Measurements from ENCODE around the gene DPEP2NB. TPM values are rescaled to one million over a fixed set of nuclear protein-coding genes. Genes with fewer than 3 reads are reported as not detected.

DPEP2NB gene
- total RNA-seq, 1 donor from 2014 or later, result not detected

DNA sequence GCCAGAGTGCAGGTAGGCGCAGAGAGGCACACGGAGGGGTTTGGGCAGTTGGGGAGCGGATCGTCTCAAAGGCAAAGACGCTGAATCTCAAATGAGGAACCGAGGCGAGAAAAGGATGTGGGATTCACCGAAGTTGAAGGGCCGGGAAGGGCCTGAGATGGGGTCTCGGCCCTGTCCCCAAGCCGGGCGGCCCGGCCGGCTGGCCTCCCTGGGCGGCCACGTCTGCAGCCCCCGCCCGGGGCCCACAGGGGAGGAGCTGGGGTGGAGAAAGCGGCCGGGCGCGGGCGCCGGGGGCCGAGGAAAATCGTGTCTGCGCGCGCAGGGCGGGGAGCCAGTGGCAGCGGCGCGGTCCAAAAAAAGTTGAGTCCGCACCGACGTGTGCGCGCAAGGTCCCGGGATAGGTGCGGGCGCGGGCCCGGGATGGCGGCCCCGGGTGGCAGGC is 47.7 kb downstream of the DPEP2NB start:
- H3K4me3 Mint-ChIP-seq, result peak overlapping the region; percentile 89
- H3K9me3 Mint-ChIP-seq, result no peaks in the 10 kb centered on the region
- Histone ChIP-seq H3K4me1 (peaks cover 14% of the 10 kb centered on the region), H3K9me3 (ENCODE audit: low read depth) (no peaks in the 10 kb centered on the region), H3K36me3 (no peaks in the 10 kb centered on the region), H3K27me3 (peaks cover 20% of the 10 kb centered on the region), H3K9ac (peak overlapping the region; percentile 16), H3F3A (ENCODE audit: low read depth) (peaks cover 24% of the 10 kb centered on the region), H4K20me1 (ENCODE audit: low read depth) (peaks cover 5% of the 10 kb centered on the region), H3K79me2 (ENCODE audit: low read depth) (no peaks in the 10 kb centered on the region), H3K4me2 (peak overlapping the region; percentile 86), H3K27ac (no peak overlapping the region), H2AFZ (replicated peaks) (peak overlapping the region; percentile 67), H3K4me3 (peak overlapping the region; percentile 55)
- H3K4me1 Mint-ChIP-seq, result peaks cover 18% of the 10 kb centered on the region
- TF ChIP-seq EZH2 (IDR thresholded peaks at IDR 0.05) (no peak), EZH2phosphoT487 (IDR thresholded peaks at IDR 0.05) (no peak)
- TF ChIP-seq, protein P1, sequence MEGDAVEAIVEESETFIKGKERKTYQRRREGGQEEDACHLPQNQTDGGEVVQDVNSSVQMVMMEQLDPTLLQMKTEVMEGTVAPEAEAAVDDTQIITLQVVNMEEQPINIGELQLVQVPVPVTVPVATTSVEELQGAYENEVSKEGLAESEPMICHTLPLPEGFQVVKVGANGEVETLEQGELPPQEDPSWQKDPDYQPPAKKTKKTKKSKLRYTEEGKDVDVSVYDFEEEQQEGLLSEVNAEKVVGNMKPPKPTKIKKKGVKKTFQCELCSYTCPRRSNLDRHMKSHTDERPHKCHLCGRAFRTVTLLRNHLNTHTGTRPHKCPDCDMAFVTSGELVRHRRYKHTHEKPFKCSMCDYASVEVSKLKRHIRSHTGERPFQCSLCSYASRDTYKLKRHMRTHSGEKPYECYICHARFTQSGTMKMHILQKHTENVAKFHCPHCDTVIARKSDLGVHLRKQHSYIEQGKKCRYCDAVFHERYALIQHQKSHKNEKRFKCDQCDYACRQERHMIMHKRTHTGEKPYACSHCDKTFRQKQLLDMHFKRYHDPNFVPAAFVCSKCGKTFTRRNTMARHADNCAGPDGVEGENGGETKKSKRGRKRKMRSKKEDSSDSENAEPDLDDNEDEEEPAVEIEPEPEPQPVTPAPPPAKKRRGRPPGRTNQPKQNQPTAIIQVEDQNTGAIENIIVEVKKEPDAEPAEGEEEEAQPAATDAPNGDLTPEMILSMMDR (IDR thresholded peaks at IDR 0.05), result no peak
- no peak overlapping the region for H3K27ac Mint-ChIP-seq
- H3K27me3 Mint-ChIP-seq (ENCODE audit: insufficient read depth, low read depth), result peaks cover 21% of the 10 kb centered on the region
- no peaks in the 10 kb centered on the region for H3K36me3 Mint-ChIP-seq
- peak; percentile 65 for DNase-seq (ENCODE audit: low spot score)

DNA sequence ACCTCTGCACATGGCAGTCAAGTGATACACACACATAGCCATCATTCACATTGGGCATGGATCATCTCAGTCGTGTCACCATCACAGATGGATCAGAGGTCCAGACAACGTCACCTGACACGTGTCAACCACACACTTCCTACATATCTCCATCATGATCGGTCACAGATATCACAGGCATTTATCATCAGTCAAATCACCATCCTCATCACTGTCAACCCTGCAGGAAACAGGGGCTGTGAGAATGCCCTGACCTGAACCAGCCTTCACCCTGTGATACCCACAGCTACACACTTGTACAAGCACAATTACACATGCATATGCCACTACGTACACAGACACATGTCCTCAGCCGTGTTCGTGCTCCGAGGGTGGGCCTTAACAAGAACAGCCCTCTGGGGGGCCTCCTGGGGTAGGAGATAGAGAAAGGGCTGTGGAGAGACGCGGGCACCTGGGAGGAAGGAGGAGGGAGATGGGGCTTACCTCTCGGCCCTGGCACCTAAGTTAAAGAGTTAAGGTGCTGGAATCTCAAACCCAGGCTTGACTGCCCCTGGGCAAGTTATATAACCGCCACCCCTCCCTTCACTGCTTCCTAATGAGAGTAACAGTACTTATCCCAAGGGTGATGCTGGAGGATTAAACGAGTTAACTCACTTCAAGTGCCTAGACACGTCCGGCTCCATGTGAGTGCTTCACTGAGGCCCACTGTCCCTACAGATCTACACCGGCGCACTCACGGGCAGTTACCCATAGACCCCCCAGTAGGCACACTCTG is 48.3 kb downstream of the DPEP2NB start:
- H3K27me3 Mint-ChIP-seq (ENCODE audit: insufficient read depth, low read depth), result peaks cover 17% of the 10 kb centered on the region
- peaks cover 5% of the 10 kb centered on the region for H4K20me1 ChIP-seq (ENCODE audit: low read depth)

DNA sequence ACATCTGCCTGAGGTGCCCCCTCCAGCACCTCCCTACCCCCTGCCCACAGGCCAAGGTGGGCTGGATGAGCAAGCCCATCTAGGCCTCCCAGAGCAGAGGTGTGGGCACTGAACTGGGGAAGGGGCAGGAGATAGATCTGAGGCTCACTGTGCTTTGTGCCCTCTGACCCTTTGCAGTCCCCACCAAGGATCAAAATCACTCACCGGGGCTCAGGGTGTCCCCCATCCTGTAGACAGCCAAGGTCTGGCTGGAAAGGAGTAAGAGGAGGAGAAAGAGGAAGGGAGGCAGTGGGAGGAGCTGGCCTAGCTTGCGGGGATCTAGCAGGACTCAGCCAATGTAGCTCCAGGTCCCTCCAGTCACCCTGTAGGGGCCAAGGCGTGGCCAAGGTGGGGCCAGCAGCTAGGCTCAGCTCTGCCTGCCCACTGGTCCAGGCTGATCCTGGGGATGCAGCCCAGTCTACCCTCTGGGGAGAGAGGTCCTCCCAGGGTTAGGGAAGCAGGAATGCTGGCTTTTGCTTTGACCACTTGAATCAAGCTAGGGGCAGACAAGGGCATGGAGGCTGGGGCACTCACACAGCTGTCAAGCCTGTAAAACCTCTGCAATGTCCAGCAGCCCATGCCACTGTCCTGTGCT is 49.0 kb downstream of the DPEP2NB start:
- Mint-ChIP-seq H3K36me3 (no peaks in the 10 kb centered on the region), H3K27me3 (ENCODE audit: insufficient read depth, low read depth) (peaks cover 17% of the 10 kb centered on the region), H3K9me3 (no peaks in the 10 kb centered on the region), H3K4me1 (peaks cover 18% of the 10 kb centered on the region), H3K4me3 (peak overlapping the region; percentile 89), H3K27ac (no peak overlapping the region)
- Histone ChIP-seq H3F3A (ENCODE audit: low read depth) (peaks cover 24% of the 10 kb centered on the region), H3K27me3 (peaks cover 20% of the 10 kb centered on the region), H3K79me2 (ENCODE audit: low read depth) (no peaks in the 10 kb centered on the region), H3K4me3 (no peak overlapping the region), H3K4me2 (peak overlapping the region; percentile 86), H3K9me3 (ENCODE audit: low read depth) (no peaks in the 10 kb centered on the region), H2AFZ (replicated peaks) (no peak overlapping the region), H3K9ac (no peak overlapping the region), H3K36me3 (no peaks in the 10 kb centered on the region), H4K20me1 (ENCODE audit: low read depth) (peaks cover 5% of the 10 kb centered on the region), H3K27ac (no peak overlapping the region), H3K4me1 (peaks cover 14% of the 10 kb centered on the region)
- TF ChIP-seq EZH2 (IDR thresholded peaks at IDR 0.05) (no peak), EZH2phosphoT487 (IDR thresholded peaks at IDR 0.05) (no peak)
- TF ChIP-seq, protein P1 (IDR thresholded peaks at IDR 0.05), result no peak
- peak; percentile 31 for DNase-seq (ENCODE audit: low spot score)

More for the DNA sequence above, 48.3 kb downstream of the DPEP2NB start:
- H3K36me3 ChIP-seq, result no peaks in the 10 kb centered on the region
- peaks cover 20% of the 10 kb centered on the region for H3K27me3 ChIP-seq
- H3K27ac ChIP-seq, result no peak overlapping the region
- peak overlapping the region; percentile 86 for H3K4me2 ChIP-seq
- DNase-seq (ENCODE audit: low spot score), result no peak
- peaks cover 24% of the 10 kb centered on the region for H3F3A ChIP-seq (ENCODE audit: low read depth)
- H3K36me3 Mint-ChIP-seq, result no peaks in the 10 kb centered on the region
- TF ChIP-seq EZH2phosphoT487 (IDR thresholded peaks at IDR 0.05) (no peak), EZH2 (IDR thresholded peaks at IDR 0.05) (no peak)
- TF ChIP-seq, protein P1 (IDR thresholded peaks at IDR 0.05), result no peak
- H3K4me3 ChIP-seq, result peak overlapping the region; percentile 55
- peak overlapping the region; percentile 67 for H2AFZ ChIP-seq (replicated peaks)
- H3K27ac Mint-ChIP-seq, result no peak overlapping the region
- peak overlapping the region; percentile 16 for H3K9ac ChIP-seq
- peak overlapping the region; percentile 89 for H3K4me3 Mint-ChIP-seq
- no peaks in the 10 kb centered on the region for H3K9me3 Mint-ChIP-seq
- peaks cover 14% of the 10 kb centered on the region for H3K4me1 ChIP-seq
- no peaks in the 10 kb centered on the region for H3K9me3 ChIP-seq (ENCODE audit: low read depth)
- no peaks in the 10 kb centered on the region for H3K79me2 ChIP-seq (ENCODE audit: low read depth)
- peaks cover 18% of the 10 kb centered on the region for H3K4me1 Mint-ChIP-seq

Measured in neural progenitor cell (in vitro differentiated cells).